GM19023 (cell line): ENCODE results near the gene PGF.
A peak's percentile ranks its signal among the peaks of the same experiment; 100 is the strongest.
"Not testable (repeated sequence)": the region's sequence is repeated elsewhere in the genome, so short reads cannot be mapped to it uniquely, and the experiment has no call there.

Experiments used
- ATAC-seq: cut with Tn5 transposase; IDR thresholded peaks from one replicate; pipeline ENCODE4 v1.9.1; 2021; ENCODE audit warnings: mild to moderate bottlenecking, moderate library complexity; ENCODE audit not compliant: unreplicated experiment

Gene PGF

DNA sequence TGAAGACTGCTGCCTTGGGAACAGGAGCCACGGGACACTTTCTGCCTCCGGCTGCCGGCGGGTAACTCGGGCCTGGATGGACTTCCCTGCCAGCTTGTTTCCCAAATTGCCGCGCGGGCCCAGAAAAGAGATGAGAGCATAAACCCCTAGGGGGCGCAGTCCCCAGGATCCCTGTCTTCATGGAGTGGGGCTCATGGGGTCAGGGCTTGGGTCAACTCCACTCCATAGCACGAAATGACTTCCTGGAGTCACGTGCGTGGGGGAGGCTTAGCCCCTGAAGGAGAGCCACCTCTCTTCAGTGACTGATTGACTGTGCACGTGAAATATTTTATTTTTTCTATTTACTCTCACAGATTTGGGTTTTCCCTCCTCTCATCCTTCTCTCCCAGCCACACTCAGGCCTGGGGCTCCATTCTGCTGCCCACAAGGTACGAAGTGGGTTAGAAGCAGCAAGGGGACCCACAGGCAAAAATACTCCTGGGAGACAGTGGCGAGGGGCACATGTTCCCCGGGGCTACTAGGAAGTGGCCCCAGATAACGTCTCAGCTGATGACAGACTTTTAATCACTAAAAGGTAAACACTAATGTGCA, 10.0 kb downstream of the PGF start:
- no peak for ATAC-seq

DNA sequence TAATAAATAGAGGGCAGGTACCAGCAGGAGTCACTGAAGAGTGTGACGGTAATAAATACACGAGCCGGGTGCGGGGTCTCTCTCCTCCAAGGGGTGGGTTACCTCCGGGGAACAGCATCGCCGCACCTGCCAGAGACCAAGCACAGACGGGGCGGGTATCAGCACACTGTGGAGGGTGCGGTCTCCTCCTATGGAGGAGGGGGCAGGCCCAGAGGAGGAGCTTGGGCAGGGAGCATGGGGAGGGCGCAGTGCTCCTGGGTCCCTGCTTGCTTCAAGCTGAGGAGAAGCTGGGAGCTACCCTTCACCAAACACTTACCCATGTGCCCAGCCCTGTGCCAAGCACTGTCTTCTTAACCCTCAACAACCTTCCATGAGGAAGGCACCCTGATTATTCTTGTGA, 12.8 kb downstream of the PGF start:
- ATAC-seq = no peak

DNA sequence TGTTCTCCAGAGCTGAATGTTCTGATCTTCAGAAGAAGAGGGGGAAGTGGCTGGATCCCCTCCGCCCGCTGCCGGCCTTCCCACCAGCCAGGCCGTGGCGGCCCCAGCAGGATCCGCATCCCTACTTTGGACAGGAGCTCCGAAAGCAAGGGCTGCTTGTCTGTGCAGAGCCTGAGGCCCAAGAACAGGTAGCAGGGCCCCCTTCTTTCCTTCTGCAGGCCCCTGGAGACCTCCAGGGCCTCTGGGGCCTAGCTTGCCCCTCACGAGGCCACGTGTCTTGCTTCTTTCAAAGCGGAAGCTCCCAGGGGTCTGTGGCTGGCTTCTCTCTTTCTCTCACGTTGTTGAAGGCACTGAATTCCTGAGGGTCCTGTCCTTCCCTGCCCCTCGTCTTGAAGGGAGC, 13.2 kb downstream of the PGF start:
- ATAC-seq = no peak

DNA sequence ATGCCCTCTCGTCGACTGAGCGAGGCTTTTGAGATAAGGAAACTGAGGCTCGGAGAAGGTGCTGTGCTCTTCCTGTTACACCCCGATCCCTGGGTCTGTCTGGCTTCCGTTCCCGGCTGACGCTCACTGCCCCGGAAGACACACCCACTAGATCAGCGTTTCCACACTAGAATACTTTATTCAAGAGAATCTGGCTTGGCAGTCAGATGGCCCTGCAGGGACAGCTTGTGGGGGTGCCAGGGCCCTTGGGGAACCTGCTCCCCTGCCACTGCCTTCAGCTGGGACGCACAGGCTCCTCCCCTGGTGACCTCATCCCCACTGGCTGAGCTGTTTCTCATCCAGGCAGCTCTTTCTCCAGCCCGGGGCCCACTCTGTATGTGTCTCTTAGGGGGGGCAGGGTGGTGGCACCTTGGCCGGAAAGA, 13.7 kb downstream of the PGF start:
- no peak for ATAC-seq

DNA sequence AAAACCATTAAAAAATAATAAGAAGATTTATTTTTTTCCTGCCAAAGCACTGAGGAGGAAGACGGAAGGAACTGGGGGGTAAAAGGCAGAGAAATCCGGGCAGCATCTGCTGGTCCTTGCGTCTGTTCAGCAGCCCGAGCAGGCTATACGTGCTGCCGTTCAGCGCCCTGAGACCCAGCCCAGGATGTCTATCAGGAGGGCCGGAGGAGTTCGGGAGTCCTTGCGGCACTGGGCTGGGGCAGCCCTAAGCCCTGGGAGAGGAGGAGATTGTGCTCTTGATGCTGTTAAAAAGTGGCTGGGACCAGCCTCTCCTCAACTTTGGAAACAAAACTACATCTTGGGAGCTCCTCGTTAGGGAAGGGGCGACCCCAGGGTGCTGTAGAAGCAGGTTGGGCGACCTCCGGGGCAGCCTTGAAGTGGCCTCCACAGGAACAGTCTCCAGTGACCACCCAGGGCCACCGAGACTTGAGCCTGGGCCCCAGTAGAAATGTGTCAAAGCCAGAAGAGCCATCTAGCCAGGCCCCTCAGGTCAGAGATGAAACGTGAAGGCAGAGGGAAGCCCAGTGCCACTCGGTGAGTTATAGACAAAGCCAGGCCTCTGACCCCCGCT, 14.3 kb downstream of the PGF start:
- ATAC-seq = no peak

DNA sequence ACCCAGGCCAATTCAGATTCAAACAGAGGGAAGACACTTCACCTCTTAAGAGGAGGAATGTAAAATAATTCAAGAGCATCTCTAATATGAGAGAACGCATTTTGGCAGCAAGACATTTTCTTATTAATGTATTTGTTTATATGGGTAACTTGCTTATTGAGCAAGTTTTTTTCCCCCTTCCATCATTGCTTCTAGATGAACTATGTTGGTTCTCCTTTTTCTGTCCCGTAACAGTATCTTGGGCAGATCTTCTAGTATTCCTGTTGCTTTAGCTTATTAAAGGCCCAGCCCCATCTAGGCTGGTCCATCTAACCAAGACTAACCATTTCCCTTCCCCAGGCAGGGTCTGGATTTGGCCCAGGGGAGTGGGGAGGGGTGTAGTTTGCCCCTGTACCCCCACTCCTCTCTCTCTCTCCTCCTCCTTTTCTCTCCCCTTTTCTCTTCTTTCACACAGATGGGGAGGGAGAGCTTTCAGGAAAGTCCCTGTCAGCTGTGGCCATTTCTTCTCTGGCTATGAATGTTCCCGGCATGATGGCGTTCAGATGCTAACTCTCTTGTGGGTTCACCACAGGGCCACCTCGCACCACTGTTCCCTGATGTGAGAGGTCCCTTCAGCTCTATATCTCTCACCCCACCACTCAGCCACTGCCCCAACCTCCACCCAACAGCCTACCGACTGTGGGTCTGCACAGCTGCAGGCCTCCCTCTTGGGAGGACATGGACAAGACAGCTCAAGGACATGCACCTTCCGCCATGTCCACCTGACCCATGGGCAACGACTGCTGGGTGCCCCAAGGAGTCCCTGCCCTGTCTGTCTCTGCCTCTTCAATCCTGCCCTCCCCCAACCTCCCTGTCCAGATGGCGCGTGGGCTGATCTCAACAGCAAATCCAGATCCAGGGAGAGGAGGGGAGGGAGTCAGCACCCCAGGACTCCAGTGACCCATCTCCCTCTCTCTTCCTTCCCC, 16.6 kb downstream of the PGF start:
- no peak for ATAC-seq

DNA sequence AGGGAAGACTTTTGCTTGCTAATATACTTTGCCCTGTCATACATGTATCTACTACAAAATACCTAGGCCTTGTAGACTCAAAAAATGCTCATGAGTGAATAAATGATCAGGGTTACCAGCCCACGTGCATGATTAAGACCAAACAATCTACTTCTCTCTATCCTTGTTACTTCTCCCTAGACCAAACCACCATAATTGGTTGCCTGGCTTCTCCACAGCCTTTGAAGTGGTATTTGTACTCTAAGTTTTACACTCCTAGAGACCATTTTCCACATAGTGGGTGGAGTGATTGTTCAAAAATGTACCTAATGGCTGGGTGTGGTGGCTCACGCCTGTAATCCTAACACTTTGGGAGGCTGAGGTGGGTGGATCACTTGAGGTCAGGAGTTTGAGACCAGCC, 18.2 kb downstream of the PGF start:
- ATAC-seq = no peak

DNA sequence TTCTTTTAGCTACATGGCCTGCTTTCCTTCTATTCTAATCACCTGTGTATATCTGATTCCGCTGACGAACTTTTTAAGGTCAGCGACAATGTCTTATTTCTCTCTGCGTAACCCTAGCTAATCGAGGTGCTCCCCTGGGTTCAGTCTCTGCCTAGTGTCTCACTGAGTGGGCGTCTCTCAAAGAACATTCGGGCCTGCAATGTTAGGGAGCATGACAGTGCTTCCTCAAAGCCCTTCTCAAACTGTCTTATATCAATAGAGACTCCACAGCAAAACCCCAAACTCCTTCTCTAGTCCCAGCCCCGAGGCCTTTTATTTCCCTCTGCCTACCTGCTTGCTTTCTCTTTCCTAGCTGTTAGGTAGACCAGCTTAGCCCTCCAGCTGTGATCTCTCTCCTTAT, 18.7 kb downstream of the PGF start:
- ATAC-seq = no peak

DNA sequence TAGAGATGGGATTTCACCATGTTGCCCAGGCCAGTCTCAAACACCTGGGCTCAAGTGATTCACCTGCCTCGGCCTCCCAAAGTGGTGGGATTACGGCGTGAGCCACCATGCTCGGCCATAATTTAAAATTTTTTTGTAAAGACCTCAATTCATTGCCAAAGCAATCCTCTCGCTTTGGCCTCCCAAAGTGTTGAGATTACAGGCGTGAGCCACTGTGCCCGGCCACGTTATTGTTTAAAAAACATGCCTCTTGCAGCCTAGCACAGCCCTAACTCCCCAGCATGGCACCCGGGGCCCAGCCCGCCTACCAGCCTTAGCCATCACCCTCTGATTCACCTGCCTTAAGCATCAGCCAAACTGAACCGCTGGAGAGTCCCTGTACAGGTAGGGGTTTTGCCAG, 19.2 kb downstream of the PGF start:
- ATAC-seq = no peak

DNA sequence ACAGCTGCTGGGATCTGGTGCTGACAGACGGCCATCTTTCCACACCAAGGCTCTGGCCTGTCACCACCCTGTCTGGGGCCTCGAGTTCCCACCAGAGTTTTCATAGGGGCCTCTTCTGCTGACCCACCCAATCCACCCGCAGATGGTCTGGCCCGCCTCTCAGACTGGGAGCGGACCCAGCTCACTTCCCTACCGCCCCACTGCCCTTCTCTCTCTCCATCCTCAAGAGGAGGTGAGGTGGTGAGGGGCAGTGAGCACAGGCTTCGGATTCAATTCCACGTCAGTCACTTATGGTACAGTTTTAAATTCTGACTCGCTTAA, 20.1 kb downstream of the PGF start:
- no peak for ATAC-seq

DNA sequence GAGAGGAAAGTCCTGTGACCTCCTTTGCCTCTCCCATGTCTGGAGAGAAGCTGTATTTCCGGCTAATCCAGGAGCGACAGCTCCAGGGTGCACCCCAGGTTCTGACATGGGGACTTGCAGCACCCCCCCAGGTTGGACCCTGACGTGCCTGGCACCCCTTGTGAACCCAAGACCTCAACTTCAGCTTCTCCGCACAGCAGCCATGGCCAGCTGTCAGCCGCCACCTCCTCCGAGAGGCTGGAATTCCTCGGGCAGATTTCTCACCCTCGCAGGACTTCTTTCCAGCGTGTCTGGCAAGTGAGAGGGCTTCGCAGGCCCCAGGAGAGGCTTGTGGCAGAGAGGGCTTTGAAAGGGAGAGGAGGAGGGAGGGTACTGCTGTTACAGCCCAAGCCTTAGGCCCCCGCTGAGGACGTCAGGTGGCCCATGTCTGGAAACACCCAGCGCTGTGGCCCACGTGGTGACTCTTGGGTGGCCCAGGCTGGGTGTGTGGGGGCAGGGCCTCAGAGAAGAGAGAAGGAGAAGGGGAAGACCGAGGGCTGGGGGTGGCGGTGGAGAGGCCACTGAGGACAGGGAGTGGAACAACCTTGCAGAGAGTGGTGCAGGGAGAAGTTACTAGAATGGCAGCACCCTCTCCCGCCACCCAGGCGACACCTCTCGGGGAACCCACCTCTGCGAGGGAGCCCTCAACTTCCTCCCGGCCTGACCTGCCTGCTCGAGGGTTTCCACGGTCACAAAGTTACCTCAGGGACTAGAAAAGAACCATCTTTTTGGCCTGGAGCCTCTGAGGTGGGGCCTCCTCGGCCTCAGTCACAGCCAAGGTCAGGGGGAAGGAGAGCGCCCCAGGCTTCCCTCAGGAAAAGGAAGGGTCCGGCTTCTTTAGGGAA, 20.7 kb downstream of the PGF start:
- no peak for ATAC-seq

DNA sequence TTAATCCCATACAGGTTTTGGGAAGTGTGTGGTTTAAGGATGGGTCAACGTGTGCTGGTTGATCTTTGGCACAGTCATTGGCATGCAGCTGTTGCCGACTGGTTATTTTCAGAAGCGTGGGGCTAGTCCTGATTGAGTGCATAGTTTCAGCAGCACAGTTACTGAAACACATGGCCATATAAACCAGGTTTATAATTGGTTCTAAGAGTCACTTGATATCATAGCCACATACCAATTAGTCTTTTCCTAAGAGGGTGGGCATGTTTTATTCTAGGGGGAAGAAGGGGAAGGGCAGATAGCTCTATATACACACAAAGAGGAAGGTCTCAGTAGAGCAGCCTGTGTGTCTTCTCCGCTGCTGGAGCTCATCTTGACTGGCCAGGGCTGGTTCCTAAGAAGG, 21.4 kb downstream of the PGF start:
- ATAC-seq = no peak

DNA sequence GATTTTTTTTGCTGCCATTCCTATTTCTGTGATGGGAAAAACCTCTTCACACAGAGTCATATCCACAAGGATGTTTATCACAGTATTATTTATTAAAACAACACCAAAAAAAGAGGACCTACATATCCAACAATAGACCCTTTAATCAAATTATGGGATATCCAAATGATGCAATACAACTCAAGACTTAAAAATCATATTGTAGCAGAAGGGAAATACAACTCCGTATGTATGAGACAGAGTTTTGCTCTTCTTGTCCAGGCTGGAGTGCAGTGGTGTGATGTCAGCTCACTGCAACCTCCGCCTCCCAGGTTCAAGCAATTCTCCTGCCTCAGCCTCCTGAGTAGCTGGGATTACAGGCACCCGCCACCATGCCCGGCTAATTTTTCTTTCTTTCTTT, 22.5 kb downstream of the PGF start:
- not testable (repeated sequence) for ATAC-seq

DNA sequence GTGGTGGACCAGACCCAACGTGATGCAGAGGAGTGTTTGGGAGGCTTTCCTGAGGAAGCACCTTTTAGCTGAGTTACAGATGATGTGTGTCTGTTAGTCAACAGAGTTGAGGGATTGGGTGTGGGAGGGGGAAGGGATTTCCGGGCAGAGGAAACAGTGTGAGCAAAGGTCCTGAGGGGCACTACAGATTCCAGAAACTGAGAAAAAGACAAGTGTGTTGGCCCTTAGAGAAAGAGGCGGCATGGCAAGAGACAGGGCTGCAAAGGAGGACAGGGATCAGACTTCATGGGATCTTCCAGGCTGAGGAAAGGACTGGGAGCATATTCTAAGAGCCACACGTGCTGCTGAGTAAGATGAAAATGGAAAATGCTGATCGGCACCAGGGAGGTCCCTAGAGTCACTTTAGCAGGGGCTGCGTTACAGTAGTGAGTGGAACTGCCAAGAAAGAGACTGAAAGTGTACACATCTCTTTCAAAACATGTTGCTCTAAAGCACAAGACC, 22.9 kb downstream of the PGF start:
- ATAC-seq = no peak

DNA sequence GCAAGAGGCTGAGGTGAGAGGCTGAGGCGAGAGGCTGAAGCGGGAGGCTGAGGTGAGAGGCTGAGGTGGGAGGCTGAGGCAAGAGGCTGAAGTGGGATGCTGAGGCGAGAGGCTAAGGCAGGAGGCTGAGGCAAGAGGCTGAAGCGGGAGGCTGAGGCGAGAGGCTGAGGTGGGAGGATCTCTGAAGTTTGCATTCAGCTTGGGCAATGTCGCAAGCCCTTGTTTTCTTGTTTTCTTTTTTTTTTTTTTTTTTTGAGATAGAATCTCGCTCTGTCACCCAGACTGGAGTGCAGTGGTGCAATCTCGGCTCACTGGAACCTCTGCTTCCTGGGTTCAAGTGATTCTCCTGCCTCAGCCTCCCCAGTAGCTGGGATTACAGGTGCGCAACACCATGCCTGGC, 23.7 kb downstream of the PGF start:
- not testable (repeated sequence) for ATAC-seq

DNA sequence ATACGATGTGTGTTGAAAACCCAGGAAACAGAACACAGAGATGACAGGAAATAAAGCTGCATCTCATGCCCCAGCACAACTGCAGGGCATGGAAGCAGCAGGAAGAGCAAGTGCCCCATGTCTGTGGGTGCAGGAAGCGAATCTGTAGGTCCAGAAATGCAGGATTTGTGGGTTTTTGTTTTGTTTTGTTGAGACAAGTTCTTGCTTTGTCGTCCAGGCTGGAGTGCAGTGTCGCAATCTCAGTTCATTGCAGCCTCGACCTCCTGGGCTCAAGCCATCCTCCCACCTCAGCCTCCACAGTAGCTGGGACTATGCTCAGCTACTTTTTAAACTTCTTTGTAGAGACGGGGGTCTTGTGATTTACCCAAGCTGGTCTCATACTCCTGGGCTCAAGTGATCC, 26.2 kb downstream of the PGF start:
- no peak for ATAC-seq

DNA sequence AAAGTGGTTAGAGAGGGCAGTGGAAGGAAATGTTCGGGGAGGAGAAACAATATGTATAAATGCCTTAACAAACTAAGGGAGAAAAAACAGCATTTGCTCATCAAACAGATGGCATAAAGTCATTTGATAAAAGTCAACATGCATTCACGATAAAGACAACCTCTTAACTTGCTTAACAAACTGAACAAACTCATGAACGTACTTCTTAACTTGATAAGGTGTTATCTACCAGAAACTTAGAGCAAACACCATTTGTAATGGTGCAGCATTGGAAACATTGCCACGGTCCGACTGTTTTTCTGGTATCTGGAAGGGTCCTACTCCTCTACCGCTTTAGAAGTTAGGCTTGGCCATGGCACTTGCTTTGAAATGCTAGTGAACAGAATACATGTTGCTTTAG, 28.2 kb downstream of the PGF start:
- no peak for ATAC-seq

DNA sequence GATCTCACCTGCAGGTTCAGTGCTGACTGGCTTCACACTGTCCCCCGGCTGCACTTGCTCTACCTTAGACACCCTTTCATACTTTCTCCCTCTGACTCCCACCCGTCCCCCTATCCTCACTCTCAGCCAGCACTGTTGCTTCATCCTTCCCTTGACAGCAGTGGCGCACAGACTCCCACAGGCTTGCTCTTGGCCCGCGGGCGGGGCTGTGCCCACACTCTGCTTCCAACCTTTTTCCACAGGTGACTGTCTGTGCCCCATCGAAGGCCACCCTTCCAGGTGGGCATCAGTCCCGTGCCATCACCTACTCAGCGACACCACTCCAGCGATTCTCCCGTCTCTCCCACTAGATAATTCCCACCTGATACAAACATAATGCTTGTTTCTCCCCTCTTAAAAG, 31.3 kb downstream of the PGF start:
- no peak for ATAC-seq

DNA sequence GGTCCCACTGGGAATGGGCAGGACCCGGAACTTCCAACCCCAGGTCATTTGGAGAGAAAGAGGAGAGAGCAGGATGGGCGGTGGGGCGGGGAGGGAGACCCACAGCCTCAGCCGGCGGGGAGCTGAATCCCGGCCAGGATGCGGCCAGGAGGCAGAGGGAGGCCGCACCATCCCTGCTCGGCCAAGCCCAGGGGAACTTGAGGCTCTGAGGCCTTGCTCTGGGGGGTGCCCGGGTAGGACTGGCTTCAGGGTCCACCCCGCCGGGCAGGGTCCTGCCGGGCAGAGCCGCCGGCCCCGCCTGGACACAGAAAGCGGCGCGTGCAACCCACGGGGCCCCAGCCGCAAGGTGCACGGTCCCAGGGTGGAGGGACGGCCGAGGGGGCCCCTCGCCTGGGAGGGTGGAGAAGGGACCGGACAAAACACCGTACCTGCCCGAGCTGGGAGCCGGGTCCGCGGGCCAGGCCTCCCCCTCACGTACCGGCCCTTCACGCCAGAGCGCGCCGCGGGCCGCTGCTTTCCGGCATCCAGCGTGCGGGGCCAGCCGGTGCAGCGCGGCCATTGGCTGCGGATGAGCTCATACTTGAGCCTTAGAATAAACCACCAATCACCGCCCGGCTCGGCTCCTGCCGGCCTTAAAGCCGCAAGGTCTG, 32.5 kb downstream of the PGF start, which contains the start of gene RPS6KL1:
RPS6KL1 (minus strand) TSS at position 509 of the 650 bp plus-strand sequence. CDS start 1,719 bp downstream, outside the sequence.
- peak; percentile 94 for ATAC-seq

DNA sequence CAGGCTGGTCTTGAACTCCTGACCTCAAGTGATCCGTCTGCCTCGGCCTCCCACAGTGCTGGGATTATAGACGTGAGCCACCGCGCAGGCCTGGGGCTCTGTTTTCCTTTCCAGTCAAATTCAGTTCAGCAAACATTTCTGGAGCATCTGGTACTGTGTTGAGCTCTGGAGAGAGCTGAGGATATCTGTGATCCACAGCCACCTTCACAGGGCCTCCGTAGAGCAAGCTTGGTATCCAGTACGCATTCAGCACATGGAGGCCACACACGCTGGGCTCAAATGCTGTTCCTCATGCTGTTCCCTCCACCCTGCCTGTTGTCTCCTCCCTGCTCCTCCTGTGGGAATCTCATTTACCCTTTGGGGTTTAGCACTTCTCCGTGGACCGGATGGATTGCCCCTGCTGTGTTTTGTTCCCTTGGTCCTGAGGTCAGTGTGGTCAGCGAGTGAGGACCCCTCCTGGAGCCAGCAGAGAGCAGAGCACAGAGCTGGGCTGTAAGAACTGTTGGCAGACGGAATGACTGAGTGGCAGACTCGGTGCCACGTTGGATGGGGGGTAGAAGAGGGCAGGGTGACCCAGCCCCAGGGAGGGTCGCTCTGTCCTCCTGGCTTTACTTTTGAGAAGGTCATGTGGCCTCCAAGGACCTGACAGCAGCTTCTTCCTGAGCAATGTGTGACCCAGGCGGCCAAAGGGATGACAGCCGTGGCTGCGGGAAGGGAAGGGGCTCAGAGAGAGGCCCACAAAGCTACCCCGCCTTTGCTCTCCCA, 33.2 kb downstream of the PGF start:
- ATAC-seq = no peak
